GM12891 (cell line): ENCODE measurements around the gene CXCL3.

Source experiments
- DNase-seq: peaks from one replicate; pipeline ENCODE4 v3.0.0; 2011; ENCODE audit warnings: low spot score; ENCODE audit not compliant: insufficient read length
- FAIRE-seq: peaks from 2 replicates; lab custom pipeline; 2011; peaks lifted over from hg19 to GRCh38; lab: Jason Lieb, UNC
- PAX5 ChIP-seq: IDR thresholded peaks from 2 replicates; pipeline ENCODE4 v1.6.1; 2011; ENCODE audit warnings: low read length, moderate library complexity, mild to moderate bottlenecking; ENCODE audit not compliant: insufficient read depth, severe bottlenecking
- POLR2A ChIP-seq: IDR thresholded peaks from 2 replicates; pipeline ENCODE4 v1.6.1; 2011; ENCODE audit warnings: low read depth, low read length, control low read depth
- POLR2AphosphoS5 ChIP-seq: IDR thresholded peaks from 2 replicates; pipeline ENCODE4 v1.6.1; 2011; ENCODE audit warnings: low read depth, low read length, control low read depth
- POU2F2 ChIP-seq: IDR thresholded peaks from 2 replicates; pipeline ENCODE4 v1.6.1; 2011; ENCODE audit warnings: low read depth, mild to moderate bottlenecking, control low read depth, low read length, moderate library complexity
- SPI1 ChIP-seq: IDR thresholded peaks from 2 replicates; pipeline ENCODE4 v1.6.1; 2011; ENCODE audit warnings: low read depth, low read length, control low read depth
- TAF1 ChIP-seq: IDR thresholded peaks from 2 replicates; pipeline ENCODE4 v1.6.1; 2011; ENCODE audit warnings: low read depth, low read length, control low read depth

CXCL3 gene

GRCh38 chr4:74042681-74043080, 4.2 kb upstream of the CXCL3 start:
- DNase-seq (no peak), FAIRE-seq (no peak)
- TF ChIP-seq PAX5 (no peak), POLR2A (no peak), TAF1 (no peak), POU2F2 (no peak)

- no peak for TF ChIP-seq POU2F2
- no peak for TF ChIP-seq SPI1
- no peak for TF ChIP-seq PAX5
- TF ChIP-seq POLR2A, result no peak
- TF ChIP-seq TAF1, result no peak
- no peak for TF ChIP-seq POLR2AphosphoS5
- no peak for DNase-seq
- FAIRE-seq, result no peak
Observed at GRCh38 chr4:74041418-74041817, 2.9 kb upstream of the CXCL3 start.

- DNase-seq (no peak), FAIRE-seq (no peak)
- no peak for TF ChIP-seq SPI1
Observed at GRCh38 chr4:74039315-74039763, 850 bp upstream of the CXCL3 start.

- TF ChIP-seq POU2F2 (no peak), SPI1 (no peak), POLR2A (no peak), PAX5 (no peak), TAF1 (no peak), POLR2AphosphoS5 (no peak)
- DNase-seq (no peak), FAIRE-seq (no peak)
Observed at GRCh38 chr4:74038086-74038424, 434 bp downstream of the CXCL3 start.

GRCh38 chr4:74037076-74037955, 1.2 kb downstream of the CXCL3 start:
- no peak for TF ChIP-seq POU2F2
- no peak for TF ChIP-seq SPI1
- TF ChIP-seq PAX5, result no peak
- TF ChIP-seq POLR2AphosphoS5, result no peak
- no peak for TF ChIP-seq TAF1
- TF ChIP-seq POLR2A, result no peak
- FAIRE-seq (no peak), DNase-seq (no peak)

GRCh38 chr4:74033739-74034138, 4.8 kb downstream of the CXCL3 start:
- DNase-seq (no peak), FAIRE-seq (no peak)

GRCh38 chr4:74032064-74032463, 6.4 kb downstream of the CXCL3 start:
- DNase-seq (no peak), FAIRE-seq (no peak)
- TF ChIP-seq PAX5 (no peak), POU2F2 (no peak), SPI1 (no peak), POLR2A (no peak), TAF1 (no peak), POLR2AphosphoS5 (no peak)

More at GRCh38 chr4:74033739-74034138, 4.8 kb downstream of the CXCL3 start:
- TF ChIP-seq POLR2AphosphoS5 (no peak), TAF1 (no peak), POU2F2 (no peak), SPI1 (no peak), POLR2A (no peak), PAX5 (no peak)

GRCh38 chr4:74031576-74031975, 6.9 kb downstream of the CXCL3 start:
- DNase-seq (no peak), FAIRE-seq (no peak)
- TF ChIP-seq POU2F2 (no peak), SPI1 (no peak), POLR2AphosphoS5 (no peak), PAX5 (no peak), TAF1 (no peak), POLR2A (no peak)

GRCh38 chr4:74030285-74030684, 8.2 kb downstream of the CXCL3 start:
- FAIRE-seq (no peak), DNase-seq (no peak)
- no peak for TF ChIP-seq POLR2AphosphoS5
- no peak for TF ChIP-seq POU2F2

GRCh38 chr4:74028504-74028903, 10.0 kb downstream of the CXCL3 start:
- FAIRE-seq, result no peak
- TF ChIP-seq TAF1 (no peak), SPI1 (no peak), POLR2A (no peak), PAX5 (no peak), POU2F2 (no peak), POLR2AphosphoS5 (no peak)
- no peak for DNase-seq
